GM18951 (cell line): Measurements from ENCODE around the gene INPP5A.

Source experiments
- POLR2A ChIP-seq: IDR thresholded peaks from 4 replicates; pipeline ENCODE4 v1.6.1; 2011; ENCODE audit warnings: mild to moderate bottlenecking; ENCODE audit not compliant: insufficient read length, insufficient read depth; ENCODE audit errors: extremely low read depth
- in situ Hi-C: fragments of 300-500 bp; cut with MboI; formaldehyde crosslinking; loops from one replicate; pipeline ENCODE4 v1.12.0; 2022; ENCODE audit warnings: low sequenced_read_pairs, mixed read lengths, inconsistent platforms; ENCODE audit not compliant: unreplicated experiment

Gene INPP5A

GRCh38 chr10:132518572-132519381, 18.8 kb upstream of the INPP5A start:
- TF ChIP-seq POLR2A = no peak
- in situ Hi-C loops = no loop called here

- in situ Hi-C loops = no loop called here
- no peak for TF ChIP-seq POLR2A
Observed at GRCh38 chr10:132519382-132520176, 18.0 kb upstream of the INPP5A start.

- in situ Hi-C loops = no loop called here
- no peak for TF ChIP-seq POLR2A
Observed at GRCh38 chr10:132520177-132520811, 17.3 kb upstream of the INPP5A start.

GRCh38 chr10:132521041-132521465, 16.5 kb upstream of the INPP5A start:
- TF ChIP-seq POLR2A = no peak
- in situ Hi-C loops = no loop called here

GRCh38 chr10:132521466-132522102, 16.0 kb upstream of the INPP5A start:
- no peak for TF ChIP-seq POLR2A
- in situ Hi-C loops = no loop called here

GRCh38 chr10:132522521-132523411, 14.8 kb upstream of the INPP5A start:
- no peak for TF ChIP-seq POLR2A
- in situ Hi-C loops = no loop called here

GRCh38 chr10:132523561-132524442, 13.8 kb upstream of the INPP5A start:
- TF ChIP-seq POLR2A = no peak
- in situ Hi-C loops = no loop called here

GRCh38 chr10:132524443-132525285, 12.9 kb upstream of the INPP5A start:
- in situ Hi-C loops = no loop called here

GRCh38 chr10:132526676-132527075, 10.9 kb upstream of the INPP5A start:
- in situ Hi-C loops = no loop called here
- no peak for TF ChIP-seq POLR2A

More at GRCh38 chr10:132524443-132525285, 12.9 kb upstream of the INPP5A start:
- TF ChIP-seq POLR2A = no peak

- in situ Hi-C loops = no loop called here
- no peak for TF ChIP-seq POLR2A
Observed at GRCh38 chr10:132527339-132528063, 10.1 kb upstream of the INPP5A start.
